Non-pigmented ciliary epithelial cell (primary cell): ENCODE data around the gene RBM8A.

Experiments used
- DNase-seq: peaks from one replicate; pipeline ENCODE4 v3.0.0-alpha.2; 2010; ENCODE audit warnings: low read depth

RBM8A gene

DNA sequence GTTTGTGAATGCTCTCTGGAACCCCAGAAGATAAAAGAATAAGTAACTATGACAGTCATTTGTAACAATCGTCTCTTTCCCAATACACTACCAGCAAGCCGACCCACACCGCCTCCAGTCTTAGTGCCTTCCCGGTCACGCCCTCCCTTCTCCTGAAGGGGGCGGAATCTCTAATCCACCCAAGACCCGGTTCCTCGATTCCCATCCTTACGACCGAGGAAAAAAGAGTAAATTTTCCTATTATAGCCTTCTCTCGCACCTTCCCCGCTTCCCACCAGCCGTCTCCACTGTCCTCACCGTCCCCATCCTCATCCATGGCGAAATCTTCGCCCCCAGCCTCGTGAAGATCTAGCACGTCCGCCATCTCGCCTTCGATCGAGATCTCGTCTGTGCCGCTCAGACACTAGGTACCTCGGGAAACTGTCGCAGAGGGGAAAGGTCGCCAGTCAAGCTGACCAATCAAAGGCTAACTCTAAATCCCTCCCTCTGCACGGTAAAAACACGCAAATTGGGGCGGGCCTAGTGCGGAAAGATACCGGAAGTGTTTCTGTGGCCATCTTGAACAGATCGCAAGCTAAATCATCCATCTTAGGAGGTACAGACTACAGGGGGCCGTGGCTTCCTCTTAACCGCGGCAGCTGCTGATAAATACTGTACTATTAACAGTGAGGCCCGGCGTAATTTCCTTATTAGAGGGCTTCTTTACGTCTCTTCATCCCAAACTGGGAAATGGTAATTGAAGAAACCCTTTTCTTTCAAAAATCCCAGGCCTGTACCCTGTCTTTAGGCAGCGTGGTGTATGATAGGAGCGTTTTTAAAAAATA is at the start of gene RBM8A:
TSS of gene RBM8A (minus strand) at position 422 of the 824 bp plus-strand sequence. CDS start at position 364, 58 bp downstream.
- peak; percentile 97 for DNase-seq

- no peak for DNase-seq
Measured at GRCh38 chr1:145977016-145977415, 49.7 kb upstream of the RBM8A start.

- DNase-seq: no peak
Measured at GRCh38 chr1:145975216-145975615, 47.9 kb upstream of the RBM8A start.

DNA sequence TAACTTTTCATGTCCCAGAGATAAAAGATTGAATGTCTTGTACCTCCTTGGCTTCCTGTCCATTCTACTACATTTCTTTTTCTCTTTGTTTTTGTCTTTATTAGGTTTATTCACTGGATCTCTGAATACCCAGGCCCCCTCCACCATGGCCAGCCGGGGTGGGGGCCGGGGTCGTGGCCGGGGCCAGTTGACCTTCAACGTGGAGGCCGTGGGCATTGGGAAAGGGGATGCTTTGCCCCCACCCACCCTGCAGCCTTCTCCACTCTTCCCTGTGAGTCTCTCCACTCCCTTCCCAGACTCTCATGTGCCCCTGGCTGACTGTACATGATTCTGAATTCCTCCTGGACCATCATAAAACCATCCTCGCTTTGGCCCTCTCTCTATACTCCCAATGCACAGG is 47.4 kb upstream of the RBM8A start:
- DNase-seq: no peak

- no peak for DNase-seq
Measured at GRCh38 chr1:145972580-145972979, 45.3 kb upstream of the RBM8A start.

GRCh38 chr1:145967288-145967687 is 40.0 kb upstream of the RBM8A start:
- no peak for DNase-seq

- no peak for DNase-seq
Measured at GRCh38 chr1:145965119-145965744, 37.9 kb upstream of the RBM8A start.

- peak; percentile 80 for DNase-seq
Measured at GRCh38 chr1:145964328-145965118, 37.2 kb upstream of the RBM8A start, which contains the start of the genes ANKRD34A and POLR3GL. Gene ANKRD34A (minus strand): TSS chr1:145964575. CDS start chr1:145961759, 2,816 bp downstream. Gene POLR3GL (plus strand): TSS chr1:145964690. CDS start chr1:145974866, 10,176 bp downstream.

- no peak for DNase-seq
Measured at GRCh38 chr1:145963265-145964019, 36.2 kb upstream of the RBM8A start.

GRCh38 chr1:145962157-145963102 is 35.1 kb upstream of the RBM8A start:
- DNase-seq: no peak

DNA sequence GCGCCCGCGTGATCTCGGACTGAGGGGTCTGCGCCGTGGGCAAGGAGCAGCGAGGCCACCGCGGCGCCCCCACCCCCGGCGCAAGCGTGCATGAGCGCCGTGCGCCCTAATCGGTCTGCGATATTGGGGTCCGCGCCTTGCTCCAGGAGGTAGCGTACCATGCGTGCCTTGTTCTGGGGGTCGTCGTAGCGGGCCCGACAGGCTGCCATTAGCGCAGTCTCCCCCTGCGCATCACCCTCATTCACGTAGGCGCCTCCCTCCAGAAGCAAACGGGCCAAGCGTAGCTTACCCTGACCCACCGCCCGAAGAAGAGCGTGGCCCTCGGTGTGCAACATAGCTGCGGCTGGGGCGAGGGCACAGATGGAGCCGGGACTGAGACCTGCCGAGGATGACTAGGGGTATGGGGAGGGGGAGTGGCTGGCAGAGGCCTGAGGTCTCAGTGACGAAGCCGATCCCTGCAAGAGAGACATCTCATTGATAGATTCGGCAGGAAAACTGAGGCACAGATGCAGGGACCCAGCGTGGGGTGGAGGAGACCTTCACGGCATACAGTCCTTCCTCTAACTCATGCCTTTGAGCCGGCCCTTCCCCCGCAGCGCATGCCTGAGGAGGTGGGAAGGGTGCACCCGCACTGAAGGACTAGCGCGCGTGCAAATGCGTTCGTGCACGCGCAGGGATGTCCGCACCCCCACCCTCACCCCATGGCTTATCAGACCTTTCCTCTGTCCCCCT is 34.3 kb upstream of the RBM8A start:
- no peak for DNase-seq

- DNase-seq: no peak
Measured at GRCh38 chr1:145961109-145961424, 33.8 kb upstream of the RBM8A start.

- no peak for DNase-seq
Measured at GRCh38 chr1:145960468-145961108, 33.3 kb upstream of the RBM8A start.

GRCh38 chr1:145959957-145960467 is 32.7 kb upstream of the RBM8A start:
- DNase-seq: no peak

DNA sequence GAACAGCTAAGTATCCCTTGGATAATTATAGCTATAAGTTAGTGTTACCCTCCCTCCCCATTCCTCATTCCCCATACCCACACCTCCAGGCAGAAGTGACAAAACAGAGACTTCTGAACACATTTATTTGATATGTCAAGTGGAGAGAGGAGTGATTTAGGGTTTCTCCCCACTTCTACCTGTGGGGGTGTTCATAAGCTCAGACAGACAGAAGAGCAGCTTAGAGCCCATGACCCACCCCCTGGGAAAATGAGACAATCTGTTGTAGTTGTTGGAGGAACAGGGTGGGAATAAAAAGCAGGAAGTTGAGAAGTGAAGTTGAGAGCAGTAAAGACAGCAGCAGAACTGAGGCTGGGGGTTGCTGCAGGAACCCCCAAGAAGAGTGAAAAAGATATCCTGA is 32.0 kb upstream of the RBM8A start:
- no peak for DNase-seq

- no peak for DNase-seq
Measured at GRCh38 chr1:145958734-145959133, 31.4 kb upstream of the RBM8A start.

- peak; percentile 86 for DNase-seq
Measured at GRCh38 chr1:145957443-145958319, 30.4 kb upstream of the RBM8A start, which contains the start of gene LIX1L. Gene LIX1L (minus strand): TSS chr1:145958017. CDS start chr1:145957927, 90 bp downstream.

DNA sequence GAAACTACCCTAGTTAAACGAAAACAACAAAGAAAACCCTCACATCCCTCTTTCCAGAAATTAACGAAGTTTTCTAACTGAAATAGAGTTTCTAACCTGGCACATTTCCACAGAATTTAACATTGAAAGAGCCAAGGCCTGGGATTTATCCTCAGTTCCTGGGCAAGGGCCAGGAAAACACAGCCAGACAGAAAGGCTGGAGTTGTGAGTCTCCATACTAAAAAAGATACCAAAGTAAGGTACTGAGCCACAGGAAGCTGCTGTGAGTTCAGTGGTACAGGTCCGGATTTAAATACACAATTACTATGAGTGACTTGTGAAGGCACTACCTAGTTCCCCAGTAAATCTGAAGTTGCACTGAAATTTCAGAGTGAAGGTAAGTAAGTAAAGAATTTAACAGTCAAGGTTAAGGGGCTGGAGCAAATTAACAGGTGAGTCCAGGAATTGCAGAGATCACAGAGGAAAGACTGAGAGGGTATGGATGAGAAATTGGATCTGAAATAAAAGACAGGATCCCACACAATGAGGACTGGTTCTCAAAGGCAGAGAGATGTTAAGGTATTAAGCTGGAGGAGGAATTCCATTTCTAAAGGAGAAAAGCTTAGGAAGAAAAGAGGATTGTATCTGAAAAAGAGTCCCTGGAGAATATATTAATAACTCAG is 29.6 kb upstream of the RBM8A start:
- no peak for DNase-seq
